Central memory CD8-positive, alpha-beta T cell (primary cell): ENCODE results near the gene UVSSA.
"Not testable (repeated sequence)": the region's sequence is repeated elsewhere in the genome, so short reads cannot be mapped to it uniquely, and the experiment has no call there.

Experiments
- ATAC-seq: fragments of 150-1000 bp; cut with Tn5 transposase; replicated peaks from 2 replicates; pipeline ENCODE4 v1.10.0; 2022; ENCODE audit warnings: mild to moderate bottlenecking, moderate FRiP score, moderate number of reproducible peaks; ENCODE audit not compliant: poor library complexity, severe bottlenecking; ENCODE audit errors: extremely low read depth
- DNase-seq, 2 donors: peaks; one replicate each; pipeline ENCODE4 v3.0.0; 2021; ENCODE audit warnings: low spot score in 2 of 2
- H3K27ac Mint-ChIP-seq: one replicate; pipeline ENCODE4 v1.8.0; 2022; ENCODE audit warnings: low read depth, mild to moderate bottlenecking, moderate library complexity, mixed read lengths
- H3K27me3 Mint-ChIP-seq: one replicate; pipeline ENCODE4 v1.8.0; 2022; ENCODE audit warnings: mixed read lengths
- H3K36me3 Mint-ChIP-seq: one replicate; pipeline ENCODE4 v1.8.0; 2022; ENCODE audit warnings: mild to moderate bottlenecking, moderate library complexity, mixed read lengths; ENCODE audit not compliant: insufficient read depth
- H3K4me1 Mint-ChIP-seq: one replicate; pipeline ENCODE4 v1.8.0; 2022; ENCODE audit warnings: mixed read lengths
- H3K4me3 Mint-ChIP-seq: one replicate; pipeline ENCODE4 v1.8.0; 2022; ENCODE audit warnings: mild to moderate bottlenecking, moderate library complexity, mixed read lengths
- H3K9me3 Mint-ChIP-seq: one replicate; pipeline ENCODE4 v1.8.0; 2022; ENCODE audit warnings: mixed read lengths

UVSSA gene

DNA sequence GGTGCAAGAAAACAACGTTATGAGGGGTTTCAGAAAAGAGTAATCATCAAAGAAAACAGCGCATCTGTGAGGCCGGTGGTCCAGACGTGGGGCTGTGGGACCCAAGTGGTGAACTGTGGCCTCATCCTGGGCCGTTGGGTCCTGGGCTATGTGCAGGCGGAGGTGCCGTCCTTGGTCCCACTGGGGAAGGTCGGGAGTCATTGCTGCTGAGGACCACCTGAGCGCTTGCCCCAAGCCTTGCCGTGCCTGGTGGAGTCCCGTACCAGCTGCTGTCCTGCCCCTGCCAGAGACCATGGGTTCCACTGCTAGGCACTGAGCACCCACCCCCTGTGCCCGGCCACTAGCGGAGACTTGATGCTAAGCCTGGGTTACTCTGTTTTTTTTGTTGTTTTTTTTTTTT is 25.5 kb upstream of the UVSSA start:
- Mint-ChIP-seq H3K4me3 (no peak overlapping the region), H3K36me3 (peaks cover 26% of the 10 kb centered on the region), H3K9me3 (no peaks in the 10 kb centered on the region), H3K27me3 (no peaks in the 10 kb centered on the region), H3K4me1 (peaks cover 11% of the 10 kb centered on the region), H3K27ac (peak overlapping the region; percentile 30)
- DNase-seq: no peak
- no peak for ATAC-seq

DNA sequence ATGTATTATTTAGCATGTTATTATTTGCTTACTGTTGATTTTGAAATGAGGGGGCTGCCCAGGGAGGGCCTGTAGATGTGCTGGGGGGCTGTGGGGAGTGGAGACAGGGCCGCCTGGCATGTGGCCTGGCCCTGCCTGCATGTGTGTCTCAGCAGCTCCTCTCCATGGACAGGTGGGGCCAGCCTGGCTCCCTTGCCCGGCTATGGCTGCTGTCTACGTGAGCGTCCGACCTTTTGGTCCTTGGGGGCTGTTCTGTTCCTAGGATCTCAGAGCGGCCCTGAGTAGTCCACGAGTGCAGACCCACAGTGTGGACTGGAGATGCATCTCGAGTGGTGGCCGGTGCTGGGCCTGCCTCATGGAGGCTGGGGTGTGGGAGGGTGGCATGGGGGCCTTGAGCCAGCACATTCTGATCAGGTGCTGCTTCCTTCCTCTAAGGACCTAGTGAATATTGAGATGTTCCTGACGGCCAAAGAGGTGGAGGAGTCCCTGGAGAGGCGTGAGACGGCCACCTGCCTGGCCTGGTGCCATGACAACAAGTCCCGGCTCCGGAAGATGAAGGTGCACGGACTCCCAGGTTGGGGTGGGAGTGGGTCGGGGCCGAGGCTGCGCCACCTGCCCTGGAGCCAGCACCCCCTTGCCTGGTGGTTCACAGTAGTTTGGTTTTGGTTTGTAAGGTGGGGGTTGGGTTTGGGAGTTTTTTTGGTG is 24.9 kb upstream of the UVSSA start:
- Mint-ChIP-seq H3K9me3 (no peaks in the 10 kb centered on the region), H3K4me1 (peaks cover 11% of the 10 kb centered on the region), H3K27me3 (no peaks in the 10 kb centered on the region), H3K36me3 (peaks cover 26% of the 10 kb centered on the region), H3K27ac (peak overlapping the region; percentile 30), H3K4me3 (no peak overlapping the region)
- DNase-seq (no peak), ATAC-seq (no peak)

DNA sequence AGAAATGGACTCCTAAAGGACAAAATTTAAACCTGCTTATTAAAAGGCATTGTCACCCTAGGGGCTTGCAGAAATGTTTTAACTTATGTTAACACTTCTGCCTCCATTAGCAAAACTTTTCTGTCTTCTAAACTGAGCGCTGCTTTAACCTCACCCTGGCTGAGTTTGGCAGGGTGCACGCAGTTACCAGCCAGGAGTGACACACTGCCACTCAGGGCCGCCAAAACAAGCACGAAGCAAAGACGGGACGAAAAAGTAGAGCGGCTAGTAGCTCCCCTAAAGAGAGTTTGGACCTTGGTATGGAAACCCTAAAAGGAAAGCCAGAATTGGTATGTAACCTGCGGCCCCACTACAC is 23.8 kb upstream of the UVSSA start:
- Mint-ChIP-seq H3K9me3 (no peaks in the 10 kb centered on the region), H3K27me3 (no peaks in the 10 kb centered on the region), H3K4me1 (peaks cover 7% of the 10 kb centered on the region), H3K36me3 (peaks cover 23% of the 10 kb centered on the region), H3K27ac (no peak overlapping the region), H3K4me3 (no peak overlapping the region)
- ATAC-seq (no peak), DNase-seq (no peak)

DNA sequence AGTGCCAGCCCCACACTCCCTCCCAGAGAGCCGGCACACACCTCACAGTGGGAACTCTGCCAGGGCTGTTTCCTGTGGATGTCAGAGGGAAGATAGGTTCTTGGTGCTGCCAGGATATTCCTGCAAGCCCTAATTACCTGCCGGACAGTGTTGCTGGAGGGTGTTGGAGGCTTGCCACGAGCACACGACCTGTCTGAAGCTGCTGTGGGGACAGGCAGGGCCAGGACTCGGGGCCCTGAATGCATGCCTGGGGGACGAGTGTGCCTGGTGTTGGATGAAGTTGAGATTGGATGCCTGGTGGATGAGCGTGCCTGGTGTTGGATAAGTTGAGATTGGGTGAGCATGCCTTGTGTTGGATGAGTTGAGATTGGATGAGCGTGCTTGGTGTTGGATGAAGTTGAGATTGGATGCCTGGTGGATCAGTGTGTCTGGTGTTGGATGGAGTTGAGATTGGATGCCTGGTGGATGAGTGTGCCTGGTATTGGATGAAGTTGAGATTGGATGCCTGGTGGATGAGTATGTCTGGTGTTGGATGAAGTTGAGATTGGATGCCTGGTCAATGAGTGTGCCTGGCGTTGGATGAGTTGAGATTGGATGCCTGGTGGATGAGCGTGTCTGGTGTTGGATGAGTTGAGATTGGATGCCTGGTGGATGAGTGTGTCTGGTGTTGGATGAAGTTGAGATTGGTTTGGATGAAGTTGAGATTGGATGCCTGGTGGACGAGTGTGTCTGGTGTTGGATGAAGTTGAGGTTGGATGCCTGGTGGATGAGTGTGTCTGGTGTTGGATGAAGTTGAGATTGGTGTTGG is 23.2 kb upstream of the UVSSA start:
- Mint-ChIP-seq H3K27ac (no peak overlapping the region), H3K27me3 (no peaks in the 10 kb centered on the region), H3K36me3 (peaks cover 19% of the 10 kb centered on the region), H3K4me3 (no peak overlapping the region), H3K9me3 (no peaks in the 10 kb centered on the region), H3K4me1 (peaks cover 5% of the 10 kb centered on the region)
- DNase-seq: no peak
- ATAC-seq: no peak

DNA sequence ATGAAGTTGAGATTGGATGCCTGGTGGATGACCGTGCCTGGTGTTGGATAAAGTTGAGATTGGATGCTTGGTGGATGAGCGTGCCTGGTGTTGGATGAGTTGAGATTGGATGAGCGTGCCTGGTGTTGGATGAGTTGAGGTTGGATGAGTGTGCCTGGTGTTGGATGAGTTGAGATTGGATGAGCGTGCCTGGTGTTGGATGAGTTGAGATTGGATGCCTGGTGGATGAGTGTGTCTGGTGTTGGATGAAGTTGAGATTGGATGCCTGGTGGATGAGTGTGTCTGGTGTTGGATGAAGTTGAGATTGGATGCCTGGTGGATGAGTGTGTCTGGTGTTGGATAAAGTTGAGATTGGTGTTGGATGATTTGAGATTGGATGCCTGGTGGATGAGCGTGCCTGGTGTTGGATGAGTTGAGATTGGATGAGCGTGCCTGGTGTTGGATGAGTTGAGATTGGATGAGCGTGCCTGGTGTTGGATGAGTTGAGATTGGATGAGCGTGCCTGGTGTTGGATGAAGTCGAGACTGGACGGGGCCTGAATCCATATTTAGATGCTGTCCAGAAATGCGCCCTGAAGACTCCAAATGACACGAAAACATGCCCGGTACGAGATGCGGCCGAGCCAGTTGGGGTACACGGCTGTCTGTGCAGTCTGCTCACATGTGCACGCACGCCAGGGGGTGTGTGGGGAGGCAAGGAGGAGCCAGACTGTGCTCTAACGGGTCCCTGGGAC is 22.4 kb upstream of the UVSSA start:
- H3K36me3 Mint-ChIP-seq: peaks cover 22% of the 10 kb centered on the region
- not testable (repeated sequence) for ATAC-seq, H3K27me3 Mint-ChIP-seq, DNase-seq, H3K4me3 Mint-ChIP-seq, H3K9me3 Mint-ChIP-seq, H3K27ac Mint-ChIP-seq
- H3K4me1 Mint-ChIP-seq: peaks cover 12% of the 10 kb centered on the region

DNA sequence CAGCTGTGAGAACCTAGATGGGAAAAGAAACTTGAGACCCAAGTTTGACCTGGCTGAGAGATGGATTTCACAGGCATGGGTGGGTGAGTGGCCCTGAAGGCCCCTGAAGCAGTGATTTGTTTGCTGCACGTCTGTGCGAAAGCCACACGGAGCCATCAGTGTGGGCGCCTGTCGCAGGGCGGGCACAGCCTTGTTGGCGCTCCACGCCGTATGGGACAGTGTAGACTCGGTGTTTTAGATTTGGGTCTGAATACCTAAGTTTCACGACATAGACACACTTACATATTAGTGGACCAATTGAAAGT is 21.9 kb upstream of the UVSSA start:
- Mint-ChIP-seq H3K27ac (no peak overlapping the region), H3K4me3 (no peak overlapping the region), H3K36me3 (peaks cover 23% of the 10 kb centered on the region), H3K9me3 (no peaks in the 10 kb centered on the region), H3K27me3 (no peaks in the 10 kb centered on the region), H3K4me1 (peaks cover 17% of the 10 kb centered on the region)
- DNase-seq (no peak), ATAC-seq (no peak)

DNA sequence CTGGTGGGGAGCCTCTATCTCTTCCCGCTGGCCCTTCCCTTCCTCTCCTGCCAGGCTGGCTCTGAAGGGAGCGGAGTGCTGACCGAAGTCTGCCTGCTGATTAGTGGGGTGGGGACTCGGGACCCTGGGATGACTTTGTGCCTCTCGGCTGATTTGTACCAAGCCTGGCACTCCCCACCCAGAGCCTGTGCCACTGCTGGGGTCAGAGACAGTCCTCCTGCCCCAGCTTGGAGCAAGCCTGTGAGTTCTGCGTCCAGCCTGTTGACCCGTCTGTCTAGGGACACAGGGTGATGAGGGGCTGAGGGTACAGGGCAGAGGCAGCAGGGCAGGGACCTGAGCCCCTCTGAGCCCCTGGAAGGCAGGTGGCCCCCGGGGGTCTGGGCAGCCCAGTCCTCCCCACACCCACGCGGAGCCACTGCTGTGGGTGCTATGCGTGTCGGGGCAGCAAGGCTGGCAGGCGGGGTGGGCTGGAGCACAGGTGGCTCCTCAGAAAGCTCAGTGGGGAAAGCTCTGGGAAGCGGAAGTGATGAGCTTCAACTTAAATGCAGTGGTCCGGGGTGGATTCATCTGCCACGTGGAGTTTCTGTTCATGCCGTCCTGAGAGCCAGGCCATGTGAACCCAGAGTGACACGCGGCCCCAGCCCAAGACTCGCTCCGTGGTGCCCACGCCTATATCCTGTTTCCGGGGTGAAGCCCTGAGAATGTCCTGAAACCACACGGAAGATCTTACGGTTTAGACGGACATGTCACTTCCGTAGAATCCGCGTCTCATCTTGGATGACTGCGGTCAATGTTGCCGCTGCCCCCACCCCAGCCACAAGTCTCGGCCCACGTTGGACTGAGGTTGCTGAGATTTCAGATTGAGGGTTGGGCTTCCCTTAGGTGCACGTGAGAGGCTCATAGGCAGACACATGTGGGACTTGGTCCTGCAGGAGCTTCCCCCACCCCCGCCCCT is 21.1 kb upstream of the UVSSA start:
- Mint-ChIP-seq H3K4me1 (peaks cover 26% of the 10 kb centered on the region), H3K9me3 (no peaks in the 10 kb centered on the region), H3K27ac (no peak overlapping the region), H3K36me3 (peaks cover 24% of the 10 kb centered on the region), H3K27me3 (no peaks in the 10 kb centered on the region), H3K4me3 (no peak overlapping the region)
- no peak for ATAC-seq
- no peak for DNase-seq

DNA sequence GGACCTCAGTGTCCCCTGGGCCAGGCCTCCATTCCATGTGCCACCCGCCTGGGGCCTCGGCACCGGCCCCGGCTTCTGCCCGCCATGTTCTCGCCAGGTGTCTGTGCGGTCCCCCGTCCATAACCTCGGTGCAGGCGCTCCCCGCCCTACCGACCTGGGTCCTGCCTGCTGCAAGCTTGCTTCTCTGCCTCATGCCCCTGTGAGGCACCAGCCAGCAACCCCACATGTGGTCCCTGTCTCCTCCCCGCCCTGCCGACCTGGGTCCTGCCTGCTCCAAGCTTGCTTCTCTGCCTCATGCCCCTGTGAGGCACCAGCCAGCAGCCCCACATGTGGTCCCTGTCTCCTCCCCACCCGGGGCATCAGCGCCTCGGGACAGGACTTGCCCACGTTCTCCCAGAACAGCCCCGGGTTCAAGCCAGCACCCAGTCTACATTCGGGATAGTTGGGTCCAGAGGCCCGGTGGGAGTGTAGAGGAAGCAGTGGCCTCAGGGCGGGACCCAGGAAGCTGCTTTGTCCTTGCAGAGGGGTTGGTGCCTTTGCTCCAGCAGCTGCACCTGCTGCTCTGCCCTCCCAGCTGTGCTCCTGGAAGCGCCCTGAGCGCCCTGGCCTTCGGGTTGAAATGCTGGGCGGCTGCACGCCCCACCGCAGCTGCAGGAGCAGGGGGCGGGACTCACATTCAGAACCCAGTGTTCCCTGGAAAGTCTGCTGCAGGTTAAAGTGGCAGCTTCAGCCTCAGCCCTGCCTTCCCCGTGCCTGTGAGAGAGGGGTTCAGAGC is 20.1 kb upstream of the UVSSA start:
- H3K4me3 Mint-ChIP-seq: no peak overlapping the region
- no peak for ATAC-seq
- no peak overlapping the region for H3K27ac Mint-ChIP-seq
- DNase-seq: no peak
- H3K9me3 Mint-ChIP-seq: no peaks in the 10 kb centered on the region
- no peaks in the 10 kb centered on the region for H3K27me3 Mint-ChIP-seq
- peaks cover 23% of the 10 kb centered on the region for H3K36me3 Mint-ChIP-seq
- peaks cover 29% of the 10 kb centered on the region for H3K4me1 Mint-ChIP-seq

DNA sequence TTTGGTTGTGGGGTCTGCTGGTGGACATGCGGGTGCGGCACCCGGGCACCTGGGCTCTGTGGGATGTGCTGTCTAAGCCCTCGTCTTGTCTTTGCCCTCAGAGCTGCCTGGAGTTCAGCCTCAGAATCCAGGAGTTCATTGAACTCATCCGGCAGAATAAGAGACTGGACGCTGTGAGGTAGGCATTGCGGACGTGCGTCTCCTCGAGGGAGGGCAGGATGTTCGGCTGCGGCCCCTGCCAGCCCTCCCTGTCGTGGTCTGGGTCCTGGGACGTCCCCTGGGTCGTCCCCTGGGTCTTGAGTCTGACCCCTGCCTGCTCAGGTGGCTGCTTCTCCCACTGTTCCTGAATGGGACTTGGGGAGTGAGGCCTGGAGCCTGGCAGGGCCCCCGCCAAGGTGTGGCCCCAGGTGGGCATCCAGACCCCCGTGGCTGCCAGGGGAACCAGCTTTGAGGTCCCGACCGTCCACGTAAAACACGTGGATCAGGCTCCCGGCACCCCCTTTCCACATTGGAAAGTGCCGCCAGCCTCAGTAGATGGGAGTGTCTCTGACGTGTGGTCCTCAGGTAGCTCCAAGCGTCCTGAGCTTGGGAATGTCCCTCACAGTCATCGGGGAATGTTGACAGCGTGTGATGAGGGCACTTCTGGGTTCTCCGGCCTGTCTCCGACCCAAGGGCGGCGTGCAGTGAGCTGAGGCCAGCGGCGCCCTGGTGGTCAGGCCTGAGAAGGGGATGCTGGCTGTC is 19.3 kb upstream of the UVSSA start:
- Mint-ChIP-seq H3K27ac (no peak overlapping the region), H3K4me3 (no peak overlapping the region), H3K9me3 (no peaks in the 10 kb centered on the region), H3K36me3 (peaks cover 18% of the 10 kb centered on the region), H3K4me1 (peaks cover 30% of the 10 kb centered on the region), H3K27me3 (no peaks in the 10 kb centered on the region)
- DNase-seq (no peak), ATAC-seq (no peak)

DNA sequence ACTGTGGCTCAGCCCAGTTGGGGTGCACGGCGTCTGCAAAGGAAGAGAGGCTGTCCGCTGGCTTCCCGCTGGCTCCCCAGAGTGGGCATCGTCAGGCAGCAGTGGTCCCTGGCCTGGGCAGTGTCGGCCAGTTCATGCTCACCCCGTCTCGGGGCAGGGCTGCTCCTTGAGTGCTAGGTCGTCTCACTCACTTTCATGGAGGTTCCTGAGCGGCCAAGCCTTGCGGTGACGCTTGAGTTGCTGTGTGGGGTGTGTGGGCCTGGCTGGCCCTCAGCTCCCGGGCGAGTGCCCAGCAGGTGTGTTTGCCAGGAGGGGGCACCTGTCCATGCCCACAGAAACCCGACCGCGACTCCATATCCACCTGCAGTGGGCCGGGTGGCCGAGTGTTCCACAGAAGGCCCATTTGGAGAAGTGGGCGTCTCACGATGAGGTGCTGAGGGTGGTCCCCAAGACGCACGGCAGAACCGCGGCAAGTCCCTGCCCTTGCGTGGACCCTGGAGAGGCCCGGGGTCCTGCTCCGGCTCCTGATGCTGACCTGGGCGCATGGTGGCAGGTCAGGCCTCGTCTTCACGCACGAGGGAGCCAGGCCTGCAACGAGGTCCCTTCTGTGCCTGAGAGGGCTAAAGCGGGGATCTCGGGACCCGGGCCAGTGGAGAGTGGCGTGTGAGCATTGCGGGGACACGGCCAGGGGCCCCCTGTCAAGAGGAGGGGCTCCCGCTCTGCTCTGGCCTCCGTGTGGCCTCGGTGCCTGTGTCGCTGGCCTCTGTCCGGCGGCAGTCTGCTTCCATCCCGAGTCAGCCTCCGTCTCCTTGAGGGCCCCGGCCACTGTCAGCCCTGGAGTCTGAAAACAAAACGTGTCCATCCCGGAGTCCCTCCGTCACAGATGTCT is 18.5 kb upstream of the UVSSA start:
- Mint-ChIP-seq H3K27me3 (no peaks in the 10 kb centered on the region), H3K9me3 (no peaks in the 10 kb centered on the region), H3K27ac (peak overlapping the region; percentile 91), H3K36me3 (peaks cover 15% of the 10 kb centered on the region), H3K4me3 (no peak overlapping the region), H3K4me1 (peaks cover 30% of the 10 kb centered on the region)
- no peak for DNase-seq
- no peak for ATAC-seq
